GM23338 (cell line): Measurements from ENCODE around the gene B3GAT3. TPM values are rescaled to one million over a fixed set of nuclear protein-coding genes. Genes with fewer than 3 reads are reported as not detected.

Experiments
- ATAC-seq: fragments of 200-7000 bp; cut with Tn5 transposase; 3 replicates; pipeline ENCODE4 v1.9.1; 2020
- DNase-seq: peaks from one replicate; pipeline ENCODE4 v3.0.0-alpha.2; 2015; ENCODE audit warnings: low spot score
- H2AFZ ChIP-seq: fragments of 200-600 bp; sonication (generic); 2 replicates; pipeline ENCODE4 v1.8.0; 2016; ENCODE audit warnings: antibody characterized with exemption, mild to moderate bottlenecking, moderate library complexity
- H3F3A ChIP-seq: fragments of 200-600 bp; sonication (generic); replicated peaks from 2 replicates; pipeline ENCODE4 v1.8.0; 2017; ENCODE audit warnings: antibody characterized with exemption, mixed run types, low read depth
- H3K27ac ChIP-seq: fragments of 200-600 bp; sonication (generic); 2 replicates; pipeline ENCODE4 v1.6.1; 2016; ENCODE audit warnings: low read depth
- H3K27me3 ChIP-seq: fragments of 200-600 bp; sonication (generic); 2 replicates; pipeline ENCODE4 v1.8.0; 2016; ENCODE audit warnings: mild to moderate bottlenecking, mixed run types, moderate library complexity; ENCODE audit not compliant: insufficient read depth
- H3K36me3 ChIP-seq: fragments of 200-600 bp; sonication (generic); 2 replicates; pipeline ENCODE4 v1.8.0; 2016; ENCODE audit warnings: mild to moderate bottlenecking; ENCODE audit not compliant: insufficient read depth
- H3K4me1 ChIP-seq: fragments of 200-600 bp; sonication (generic); 2 replicates; pipeline ENCODE4 v1.8.0; 2016; ENCODE audit warnings: mild to moderate bottlenecking, moderate library complexity; ENCODE audit not compliant: insufficient read depth
- H3K4me2 ChIP-seq: fragments of 200-600 bp; sonication (generic); 2 replicates; pipeline ENCODE4 v1.7.1; 2017; ENCODE audit warnings: mixed run types
- H3K4me3 ChIP-seq: fragments of 200-600 bp; sonication (generic); 2 replicates; pipeline ENCODE4 v1.6.1; 2016; ENCODE audit warnings: mixed run types
- H3K79me2 ChIP-seq: fragments of 200-600 bp; sonication (generic); replicated peaks from 2 replicates; pipeline ENCODE4 v1.8.0; 2017; ENCODE audit warnings: mild to moderate bottlenecking; ENCODE audit not compliant: insufficient read depth
- H3K9me2 ChIP-seq: fragments of 200-600 bp; sonication (generic); 2 replicates; pipeline ENCODE4 v1.8.0; 2017; ENCODE audit not compliant: insufficient read depth
- H4K20me1 ChIP-seq: fragments of 200-600 bp; sonication (generic); replicated peaks from 2 replicates; pipeline ENCODE4 v1.8.0; 2017; ENCODE audit warnings: mild to moderate bottlenecking; ENCODE audit not compliant: insufficient read depth
- H3K27ac Mint-ChIP-seq: 2 replicates; pipeline ENCODE4 v1.8.0; 2020; ENCODE audit warnings: inconsistent platforms, mild to moderate bottlenecking, moderate library complexity, mixed read lengths
- H3K27me3 Mint-ChIP-seq: 3 replicates; pipeline ENCODE4 v1.8.0; 2022; ENCODE audit warnings: low read depth, mild to moderate bottlenecking, moderate library complexity, mixed read lengths, inconsistent platforms; ENCODE audit not compliant: insufficient read depth, poor library complexity
- H3K36me3 Mint-ChIP-seq: 3 replicates; pipeline ENCODE4 v1.8.0; 2021; ENCODE audit warnings: low read depth, mild to moderate bottlenecking, inconsistent platforms, moderate library complexity, mixed read lengths
- H3K4me1 Mint-ChIP-seq: 3 replicates; pipeline ENCODE4 v1.8.0; 2020; ENCODE audit warnings: mild to moderate bottlenecking, inconsistent platforms, mixed read lengths
- H3K4me3 Mint-ChIP-seq: 3 replicates; pipeline ENCODE4 v1.8.0; 2021; ENCODE audit warnings: moderate library complexity, mild to moderate bottlenecking, inconsistent platforms, mixed read lengths
- H3K9me3 Mint-ChIP-seq: 3 replicates; pipeline ENCODE4 v1.8.0; 2020; ENCODE audit warnings: moderate library complexity, mild to moderate bottlenecking, inconsistent platforms, mixed read lengths
- CTCF ChIP-seq, 2 experiments: fragments of 200-600 bp in 1 of 2; sonication (generic) in 1 of 2; conservative IDR thresholded peaks; 2 replicates each; pipeline versions ENCODE4 v1.5.1 to v1.6.1; 2016 to 2017; ENCODE audit warnings: antibody characterized with exemption in 2 of 2, low read depth in 2 of 2, mild to moderate bottlenecking in 2 of 2, moderate library complexity in 1 of 2
- ETS1 ChIP-seq: IDR thresholded peaks from 2 replicates; pipeline ENCODE4 v1.6.1; 2016; ENCODE audit warnings: antibody characterized with exemption
- EZH2 ChIP-seq: fragments of 200-600 bp; sonication (generic); IDR thresholded peaks from one replicate; pipeline ENCODE4 v1.8.0; 2017; ENCODE audit warnings: antibody characterized with exemption, mild to moderate bottlenecking, low read depth; ENCODE audit not compliant: unreplicated experiment
- EZH2phosphoT487 ChIP-seq: fragments of 200-600 bp; sonication (generic); IDR thresholded peaks from one replicate; pipeline ENCODE4 v1.8.1; 2018; ENCODE audit warnings: antibody characterized with exemption; ENCODE audit not compliant: unreplicated experiment
- NANOG ChIP-seq: IDR thresholded peaks from 2 replicates; pipeline ENCODE4 v1.6.1; 2016; ENCODE audit warnings: antibody characterized with exemption, borderline replicate concordance
- REST ChIP-seq: IDR thresholded peaks from one replicate; pipeline ENCODE4 v1.6.1; 2018; ENCODE audit warnings: antibody characterized with exemption; ENCODE audit not compliant: unreplicated experiment
- STAT1 ChIP-seq: IDR thresholded peaks from one replicate; pipeline ENCODE4 v1.6.1; 2016; ENCODE audit warnings: antibody characterized with exemption; ENCODE audit not compliant: unreplicated experiment
- ZNF114 ChIP-seq: fragments of 250-450 bp; sonication (Bioruptor Pico); IDR thresholded peaks from 2 replicates; pipeline ENCODE4 v1.5.0; 2020; ENCODE audit warnings: mild to moderate bottlenecking, moderate library complexity
- ZNF331 ChIP-seq: fragments of 250-450 bp; sonication (Bioruptor Pico); IDR thresholded peaks from 2 replicates; pipeline ENCODE4 v1.5.0; 2020; ENCODE audit warnings: low read depth, mild to moderate bottlenecking, moderate library complexity
- ZNF462 ChIP-seq: fragments of 250-450 bp; sonication (Bioruptor Pico); IDR thresholded peaks from 2 replicates; pipeline ENCODE4 v1.5.0; 2020; ENCODE audit warnings: mild to moderate bottlenecking, moderate library complexity
- polyA plus RNA-seq: library from polyadenylated mRNA; unstranded; fragments of >200 nt; fragmentation: Nextera tagmentation; extraction: Ambion mirVana; gene quantifications from 2 replicates; pipeline ENCODE4 v1.2.1, GENCODE V29; 2016
- total RNA-seq: library from RNA; depleted of rRNA; stranded (reverse); fragments of >200 nt; shearing (Covaris generic); gene quantifications from 2 replicates; pipeline ENCODE4 v1.2.3, GENCODE V29; 2014

B3GAT3 gene
- total and polyA plus RNA-seq, 2 experiments from 2014 or later, result 16.4 to 18.4 TPM

GRCh38 chr11:62579252-62579651 lies 42.5 kb downstream of the B3GAT3 start (continued):
- TF ChIP-seq ZNF462 (no peak), ZNF331 (CRISPR knock-in tag) (no peak), EZH2phosphoT487 (no peak), CTCF (conservative IDR thresholded peaks at IDR 0.05; ENCODE audit: low read depth in 2 of 2) (no peak)

- peaks cover 46% of the 10 kb centered on the region for H3K36me3 Mint-ChIP-seq
- H3K4me1 Mint-ChIP-seq, result peaks cover 9% of the 10 kb centered on the region
Measured at GRCh38 chr11:62578541-62578940, 43.2 kb downstream of the B3GAT3 start.

More at GRCh38 chr11:62578541-62578940, 43.2 kb downstream of the B3GAT3 start:
- Histone ChIP-seq H3K27me3 (no peaks in the 10 kb centered on the region), H3K27ac (no peak overlapping the region), H4K20me1 (no peaks in the 10 kb centered on the region; the same call in 1 of the 2 replicates), H2AFZ (no peak overlapping the region), H3K79me2 (peaks cover 9% of the 10 kb centered on the region), H3K4me2 (no peak overlapping the region), H3F3A (peaks cover 12% of the 10 kb centered on the region; the same call in 1 of the 2 replicates), H3K9me2 (no peaks in the 10 kb centered on the region), H3K4me1 (peaks cover 8% of the 10 kb centered on the region; the same call in 1 of the 2 replicates), H3K4me3 (no peak overlapping the region), H3K36me3 (peaks cover 3% of the 10 kb centered on the region)
- no peak for TF ChIP-seq ETS1
- TF ChIP-seq REST, result no peak
- no peak for TF ChIP-seq ZNF331 (CRISPR knock-in tag)
- TF ChIP-seq CTCF (conservative IDR thresholded peaks at IDR 0.05; ENCODE audit: low read depth in 2 of 2), result no peak
- no peak for TF ChIP-seq STAT1
- TF ChIP-seq NANOG, result no peak
- TF ChIP-seq ZNF114 (CRISPR knock-in tag), result no peak
- no peak for TF ChIP-seq EZH2
- no peak overlapping the region for H3K4me3 Mint-ChIP-seq
- H3K27me3 Mint-ChIP-seq, result peaks cover 13% of the 10 kb centered on the region
- no peak for DNase-seq
- no peak for ATAC-seq
- H3K9me3 Mint-ChIP-seq, result no peaks in the 10 kb centered on the region
- H3K27ac Mint-ChIP-seq, result no peak overlapping the region
